ENCODE data around the gene HOXA3. TPM values are rescaled to one million over a fixed set of nuclear protein-coding genes. Genes with fewer than 3 reads are reported as not detected.

Gene HOXA3
- total and polyA plus RNA-seq, 2 of the 13 experiments (the other 11 are each of a cell fraction or from before 2014, with no cell fraction given): 2.9 to 4.6 TPM

GRCh38 chr7:27133409-27134231, 18.8 kb downstream of the HOXA3 start (continued):
- TF ChIP-seq ZBTB39 (CRISPR knock-in tag; IDR thresholded peaks at IDR 0.05) (no peak), CREM (IDR thresholded peaks at IDR 0.05) (peak; percentile 62; the same call in 1 of the 2 replicates), CREM (CRISPR knock-in tag; IDR thresholded peaks at IDR 0.05) (no peak), ZBTB43 (CRISPR knock-in tag; conservative IDR thresholded peaks at IDR 0.05) (no peak), ZNF383 (CRISPR knock-in tag; IDR thresholded peaks at IDR 0.05; ENCODE audit: borderline replicate concordance) (no peak), ZBTB37 (CRISPR knock-in tag; IDR thresholded peaks at IDR 0.05) (no peak), FOXP1 (IDR thresholded peaks at IDR 0.05) (no peak), FOXP1 (CRISPR knock-in tag; IDR thresholded peaks at IDR 0.05) (peak; percentile 59; the same call in 1 of the 2 replicates), ZFP36L2 (CRISPR knock-in tag; IDR thresholded peaks at IDR 0.05) (no peak), ETV5 (CRISPR knock-in tag; IDR thresholded peaks at IDR 0.05; ENCODE audit: borderline replicate concordance) (peak; percentile 33; the same call in 1 of the 2 replicates), ZNF841 (CRISPR knock-in tag; IDR thresholded peaks at IDR 0.05; ENCODE audit: borderline replicate concordance) (0 out of 2 replicates have a peak, but pooled peaks have one; percentile 18), FOXP4 (CRISPR knock-in tag; IDR thresholded peaks at IDR 0.05) (peak; percentile 66), ZNF180 (CRISPR knock-in tag; IDR thresholded peaks at IDR 0.05; ENCODE audit: borderline replicate concordance, low read depth) (no peak), POLR2G (IDR thresholded peaks at IDR 0.05; ENCODE audit: low read depth, low read length) (no peak), ARID3A (IDR thresholded peaks at IDR 0.05; ENCODE audit: low read depth, low read length) (0 out of 2 replicates have a peak, but pooled peaks have one; percentile 5), TRIM24 (CRISPR knock-in tag; IDR thresholded peaks at IDR 0.05) (no peak), MED1 (CRISPR knock-in tag; IDR thresholded peaks at IDR 0.05) (peak; percentile 46; the same call in 1 of the 2 replicates), DMAP1 (CRISPR knock-in tag; IDR thresholded peaks at IDR 0.05) (peak; percentile 52; the same call in 1 of the 2 replicates), CREB1 (IDR thresholded peaks at IDR 0.05) (no peak), CREB1 (CRISPR knock-in tag; IDR thresholded peaks at IDR 0.05) (peak; percentile 57)
- TF ChIP-seq, protein P1, sequence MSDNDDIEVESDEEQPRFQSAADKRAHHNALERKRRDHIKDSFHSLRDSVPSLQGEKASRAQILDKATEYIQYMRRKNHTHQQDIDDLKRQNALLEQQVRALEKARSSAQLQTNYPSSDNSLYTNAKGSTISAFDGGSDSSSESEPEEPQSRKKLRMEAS (IDR thresholded peaks at IDR 0.05): no peak; the same call in 1 of the 2 replicates

Data from HepG2 (cell line).